Measurements from ENCODE around the gene SYT15B. TPM values are rescaled to one million over a fixed set of nuclear protein-coding genes. Genes with fewer than 3 reads are reported as not detected.

Gene SYT15B
- total and polyA plus RNA-seq, 2 donors: 1.8 to 6.7 TPM

Other genes starting within 250 kb of the SYT15B start
- gene AGAP9, start 240.0 kb downstream of the SYT15B start, total RNA-seq: 7.6 TPM
- 4.8 TPM for gene AGAP9, start 240.0 kb downstream of the SYT15B start, polyA plus RNA-seq
- 0.16 TPM for gene NPY4R2, start 155.1 kb upstream of the SYT15B start, total RNA-seq
- not detected for gene NPY4R2, start 155.1 kb upstream of the SYT15B start, polyA plus RNA-seq
- not detected for gene FAM25C, start 236.2 kb upstream of the SYT15B start, total RNA-seq
- gene FAM25C, start 236.2 kb upstream of the SYT15B start, polyA plus RNA-seq: not detected

Data from urinary bladder (tissue), 2 donors.